Fibroblast of mammary gland (primary cell): ENCODE results near the gene FOLR3.
"Not testable (repeated sequence)": the region's sequence is repeated elsewhere in the genome, so short reads cannot be mapped to it uniquely, and the experiment has no call there.

ENCODE experiments used
- DNase-seq: peaks from one replicate; pipeline ENCODE4 v3.0.0-alpha.2; 2010; ENCODE audit warnings: low read depth
- H3K4me3 ChIP-seq: 2 replicates; pipeline ENCODE4 v1.5.1; 2011; ENCODE audit warnings: low read depth, mild to moderate bottlenecking, low read length, moderate library complexity; ENCODE audit not compliant: control insufficient read depth
- CTCF ChIP-seq: conservative IDR thresholded peaks from 2 replicates; pipeline ENCODE4 v1.5.1; 2011; ENCODE audit warnings: low read depth, low read length, inconsistent platforms; ENCODE audit not compliant: control insufficient read depth, insufficient read depth

The FOLR3 gene

GRCh38 chr11:72160319-72160718 lies 24.8 kb downstream of the FOLR3 start:
- H3K4me3 ChIP-seq, result no peak overlapping the region
- no peak for TF ChIP-seq CTCF
- peak; percentile 18 for DNase-seq

- DNase-seq, result no peak
- TF ChIP-seq CTCF, result no peak
- H3K4me3 ChIP-seq, result no peak overlapping the region
These were observed 27.5 kb downstream of the FOLR3 start for GRCh38 chr11:72162891-72163492.

DNA sequence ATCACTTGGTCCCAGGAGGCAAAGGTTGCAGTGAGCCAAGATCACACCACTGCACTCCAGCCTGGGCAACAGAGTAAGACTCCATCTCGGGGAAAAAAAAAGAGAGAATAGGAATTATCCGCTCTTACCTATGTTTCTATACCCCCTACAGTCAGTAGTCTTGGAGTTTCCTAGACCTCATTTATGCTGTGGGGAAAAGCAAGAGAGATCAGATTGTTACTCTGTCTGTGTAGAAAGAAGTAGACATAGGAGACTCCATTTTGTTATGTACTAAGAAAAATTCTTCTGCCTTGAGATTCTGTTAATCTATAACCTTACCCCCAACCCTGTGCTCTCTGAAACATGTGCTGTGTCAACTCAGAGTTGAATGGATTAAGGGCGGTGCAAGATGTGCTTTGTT lies 28.7 kb downstream of the FOLR3 start:
- DNase-seq, H3K4me3 ChIP-seq: not testable (repeated sequence)

DNA sequence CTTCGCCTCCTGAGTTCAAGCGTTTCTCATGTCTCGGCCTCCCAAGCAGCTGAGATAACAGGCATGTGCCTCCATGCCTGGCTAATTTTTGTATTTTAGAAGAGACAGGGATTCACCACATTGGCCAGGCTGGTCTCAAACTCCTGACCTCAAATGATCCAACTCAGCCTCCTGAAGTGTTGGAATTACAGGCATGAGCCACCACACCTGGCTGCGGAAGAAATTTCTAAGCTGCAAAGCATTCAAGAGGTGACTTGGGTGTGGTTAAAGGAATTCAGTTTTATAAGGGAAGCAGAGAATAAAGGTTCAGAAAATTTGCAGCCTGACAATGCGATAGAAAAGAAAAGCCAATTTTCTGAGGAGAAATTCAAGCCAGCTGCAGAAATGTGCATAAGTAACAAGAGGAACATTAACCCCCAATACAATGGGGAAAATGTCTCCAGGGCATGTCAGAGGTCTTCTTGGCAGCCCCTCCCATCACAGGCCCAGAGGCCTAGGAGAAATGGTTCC lies 33.6 kb downstream of the FOLR3 start:
- not testable (repeated sequence) for DNase-seq, H3K4me3 ChIP-seq

- H3K4me3 ChIP-seq, DNase-seq: not testable (repeated sequence)
These were observed 34.2 kb downstream of the FOLR3 start for GRCh38 chr11:72169754-72170153.

DNA sequence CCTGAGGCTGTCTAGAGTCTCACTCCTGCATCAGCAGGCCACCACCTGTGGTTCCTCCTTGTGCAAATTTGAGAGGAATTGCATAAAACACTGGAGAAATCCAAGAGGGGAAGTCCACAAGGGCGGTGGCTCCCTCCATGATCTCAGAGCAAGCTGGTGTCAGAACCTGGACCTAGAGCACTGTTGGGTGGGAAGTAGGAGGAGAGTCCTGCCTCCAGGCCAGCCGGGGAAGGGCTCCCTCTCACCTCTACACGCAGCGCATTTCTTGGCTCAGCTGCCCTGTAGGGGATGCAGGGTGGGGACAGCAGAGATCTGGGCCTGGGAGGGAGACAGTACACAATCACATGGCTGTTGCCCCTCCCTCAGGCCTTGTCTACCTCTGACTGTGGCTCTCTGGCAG lies 36.5 kb downstream of the FOLR3 start:
- not testable (repeated sequence) for H3K4me3 ChIP-seq, DNase-seq

GRCh38 chr11:72173291-72173690 lies 37.8 kb downstream of the FOLR3 start:
- no peak overlapping the region for H3K4me3 ChIP-seq
- DNase-seq, result no peak
- TF ChIP-seq CTCF, result no peak

GRCh38 chr11:72174302-72175070 lies 39.0 kb downstream of the FOLR3 start:
- DNase-seq, result no peak
- TF ChIP-seq CTCF, result no peak

DNA sequence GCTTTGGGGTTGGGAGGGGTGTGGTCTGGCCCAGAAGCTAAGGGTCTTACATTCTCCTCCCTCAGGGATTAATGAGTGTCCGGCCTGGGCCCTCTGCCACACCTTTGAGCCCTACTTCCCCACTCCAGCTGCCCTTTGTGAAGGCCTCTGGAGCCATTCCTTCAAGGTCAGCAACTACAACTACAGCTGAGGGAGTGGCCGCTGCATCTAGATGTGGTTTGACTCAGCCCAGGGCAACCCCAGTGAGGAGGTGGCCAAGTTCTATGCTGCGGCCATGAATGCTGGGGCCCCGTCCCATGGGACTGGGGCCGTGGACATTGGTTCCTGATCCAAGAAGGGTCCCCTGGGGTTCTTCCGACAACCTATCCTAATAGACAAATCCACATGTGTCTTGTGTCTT lies 42.1 kb downstream of the FOLR3 start:
- H3K4me3 ChIP-seq, result no peak overlapping the region
- no peak for TF ChIP-seq CTCF
- DNase-seq, result no peak

More at GRCh38 chr11:72174302-72175070, 39.0 kb downstream of the FOLR3 start:
- no peak overlapping the region for H3K4me3 ChIP-seq
